Endodermal cell (in vitro differentiated cells): ENCODE measurements around the gene PCID2. TPM values are rescaled to one million over a fixed set of nuclear protein-coding genes. Genes with fewer than 3 reads are reported as not detected.
A peak's percentile ranks its signal among the peaks of the same experiment; 100 is the strongest.

Experiments used
- DNase-seq: peaks from one replicate; pipeline ENCODE4 v3.0.0-alpha.2; 2017
- H3K27ac ChIP-seq: 2 replicates; pipeline ENCODE4 v1.5.1; 2013; ENCODE audit warnings: mild to moderate bottlenecking, low read depth, low read length, moderate library complexity
- H3K27me3 ChIP-seq: 2 replicates; pipeline ENCODE4 v1.6.1; 2013; ENCODE audit warnings: mild to moderate bottlenecking, low read length, moderate library complexity; ENCODE audit not compliant: insufficient read depth, control insufficient read depth, poor library complexity, severe bottlenecking
- H3K36me3 ChIP-seq: 2 replicates; pipeline ENCODE4 v1.7.0; 2013; ENCODE audit warnings: mild to moderate bottlenecking, low read length, moderate library complexity; ENCODE audit not compliant: control insufficient read depth, insufficient read depth
- H3K4me1 ChIP-seq: one replicate; pipeline ENCODE4 v1.7.0; 2013; ENCODE audit warnings: low read length; ENCODE audit not compliant: control insufficient read depth, insufficient read depth
- H3K4me3 ChIP-seq: 2 replicates; pipeline ENCODE4 v1.5.1; 2013; ENCODE audit warnings: mild to moderate bottlenecking, low read length, moderate library complexity
- H3K9ac ChIP-seq: 2 replicates; pipeline ENCODE4 v1.6.1; 2013; ENCODE audit warnings: mild to moderate bottlenecking, low read length, moderate library complexity; ENCODE audit not compliant: poor library complexity, severe bottlenecking; ENCODE audit errors: extremely low read depth
- H3K9me3 ChIP-seq: 2 replicates; pipeline ENCODE4 v1.6.1; 2013; ENCODE audit warnings: mild to moderate bottlenecking, low read length, moderate library complexity; ENCODE audit not compliant: control insufficient read depth
- H3K27ac Mint-ChIP-seq: 2 replicates; pipeline ENCODE4 v1.8.0; 2020; ENCODE audit warnings: mixed read lengths
- H3K27me3 Mint-ChIP-seq: 2 replicates; pipeline ENCODE4 v1.8.0; 2021; ENCODE audit warnings: mild to moderate bottlenecking, mixed read lengths; ENCODE audit not compliant: insufficient read depth
- H3K36me3 Mint-ChIP-seq: 2 replicates; pipeline ENCODE4 v1.8.0; 2020; ENCODE audit warnings: low read depth, mixed read lengths
- H3K4me1 Mint-ChIP-seq: 2 replicates; pipeline ENCODE4 v1.8.0; 2020; ENCODE audit warnings: mixed read lengths
- H3K4me3 Mint-ChIP-seq: 2 replicates; pipeline ENCODE4 v1.8.0; 2020; ENCODE audit warnings: mild to moderate bottlenecking, moderate library complexity, mixed read lengths
- H3K9me3 Mint-ChIP-seq: 2 replicates; pipeline ENCODE4 v1.8.0; 2020; ENCODE audit warnings: mild to moderate bottlenecking, mixed read lengths
- WGBS, 2 experiments: methylation state at CpG; one replicate each; pipeline versions ENCODE4 v1.1.5 to v1.1.7; 2013; ENCODE audit warnings: missing lambda C conversion rate in 2 of 2, mixed read lengths in 1 of 2; ENCODE audit not compliant: insufficient coverage in 1 of 2, insufficient read length in 1 of 2; 5-methylcytosine and 5-hydroxymethylcytosine counted together
- total RNA-seq, 2 donors: library from RNA; stranded (reverse); fragmentation: NEBNext Ultra II Directional in 1 of 2; extraction: Animal tissue kit (Norgen Biotek cat#: 25700) in 1 of 2; gene quantifications; 2 replicates in 1 of 2; 3 replicates in 1 of 2; pipeline ENCODE4 v1.2.1, GENCODE V29; 2021
- TF ChIP-seq, protein P1 (sequence below): fragments of 200-600 bp; sonication (generic); conservative IDR thresholded peaks from 2 replicates; pipeline ENCODE4 v1.5.0; 2021; ENCODE audit warnings: antibody characterized with exemption, mild to moderate bottlenecking

Gene PCID2
- total RNA-seq, 2 donors from 2014 or later: 70.5 to 71.7 TPM

DNA sequence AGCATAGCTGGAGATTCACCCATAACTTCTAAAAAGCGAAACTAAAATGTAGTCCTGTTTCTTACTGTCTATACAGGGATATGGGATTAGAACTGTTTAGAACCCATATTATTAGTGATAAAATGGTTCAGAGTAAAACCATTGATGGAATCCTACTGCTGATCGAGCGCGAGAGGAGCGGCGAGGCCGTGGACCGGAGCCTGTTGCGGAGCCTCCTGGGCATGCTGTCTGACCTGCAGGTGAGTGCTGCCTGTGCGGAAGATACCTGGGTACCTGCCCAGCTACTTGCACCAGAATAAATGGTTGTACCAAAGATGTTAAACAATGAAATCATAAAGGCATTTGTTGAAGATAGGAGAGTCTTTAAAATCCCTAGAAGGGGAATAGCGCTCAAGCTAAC is 24.6 kb upstream of the PCID2 start:
- Histone ChIP-seq H3K36me3 (peaks cover 77% of the 10 kb centered on the region), H3K27ac (no peak overlapping the region), H3K4me1 (no peaks in the 10 kb centered on the region), H3K9me3 (no peaks in the 10 kb centered on the region), H3K4me3 (no peak overlapping the region), H3K27me3 (no peaks in the 10 kb centered on the region), H3K9ac (no peak overlapping the region)
- DNase-seq: no peak
- H3K36me3 Mint-ChIP-seq: peaks cover 79% of the 10 kb centered on the region
- WGBS, 2 experiments: 95 to 100% methylated on average over 10 to 11 of the region's 11 CpGs
- no peaks in the 10 kb centered on the region for H3K4me1 Mint-ChIP-seq
- no peak overlapping the region for H3K27ac Mint-ChIP-seq
- TF ChIP-seq, protein P1, sequence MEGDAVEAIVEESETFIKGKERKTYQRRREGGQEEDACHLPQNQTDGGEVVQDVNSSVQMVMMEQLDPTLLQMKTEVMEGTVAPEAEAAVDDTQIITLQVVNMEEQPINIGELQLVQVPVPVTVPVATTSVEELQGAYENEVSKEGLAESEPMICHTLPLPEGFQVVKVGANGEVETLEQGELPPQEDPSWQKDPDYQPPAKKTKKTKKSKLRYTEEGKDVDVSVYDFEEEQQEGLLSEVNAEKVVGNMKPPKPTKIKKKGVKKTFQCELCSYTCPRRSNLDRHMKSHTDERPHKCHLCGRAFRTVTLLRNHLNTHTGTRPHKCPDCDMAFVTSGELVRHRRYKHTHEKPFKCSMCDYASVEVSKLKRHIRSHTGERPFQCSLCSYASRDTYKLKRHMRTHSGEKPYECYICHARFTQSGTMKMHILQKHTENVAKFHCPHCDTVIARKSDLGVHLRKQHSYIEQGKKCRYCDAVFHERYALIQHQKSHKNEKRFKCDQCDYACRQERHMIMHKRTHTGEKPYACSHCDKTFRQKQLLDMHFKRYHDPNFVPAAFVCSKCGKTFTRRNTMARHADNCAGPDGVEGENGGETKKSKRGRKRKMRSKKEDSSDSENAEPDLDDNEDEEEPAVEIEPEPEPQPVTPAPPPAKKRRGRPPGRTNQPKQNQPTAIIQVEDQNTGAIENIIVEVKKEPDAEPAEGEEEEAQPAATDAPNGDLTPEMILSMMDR: no peak
- no peaks in the 10 kb centered on the region for H3K27me3 Mint-ChIP-seq
- H3K9me3 Mint-ChIP-seq: no peaks in the 10 kb centered on the region
- H3K4me3 Mint-ChIP-seq: no peak overlapping the region

- H3K36me3 ChIP-seq: peaks cover 75% of the 10 kb centered on the region
- Mint-ChIP-seq H3K4me1 (no peaks in the 10 kb centered on the region), H3K4me3 (no peak overlapping the region), H3K27me3 (no peaks in the 10 kb centered on the region), H3K9me3 (no peaks in the 10 kb centered on the region), H3K36me3 (peaks cover 79% of the 10 kb centered on the region), H3K27ac (peak overlapping the region; percentile 46)
- no peaks in the 10 kb centered on the region for H3K27me3 ChIP-seq
- H3K4me3 ChIP-seq: no peak overlapping the region
- no peak for DNase-seq
- 90 to 95% methylated on average over 9 to 17 of the region's 18 CpGs for WGBS, 2 experiments
- TF ChIP-seq, protein P1: no peak
- no peak overlapping the region for H3K9ac ChIP-seq
- no peak overlapping the region for H3K27ac ChIP-seq
- H3K4me1 ChIP-seq: no peaks in the 10 kb centered on the region
- no peaks in the 10 kb centered on the region for H3K9me3 ChIP-seq
Measured at GRCh38 chr13:113232208-113233003, 23.9 kb upstream of the PCID2 start.

- no peak overlapping the region for H3K27ac Mint-ChIP-seq
- no peak overlapping the region for H3K4me3 ChIP-seq
- no peaks in the 10 kb centered on the region for H3K27me3 ChIP-seq
- no peaks in the 10 kb centered on the region for H3K4me1 ChIP-seq
- no peaks in the 10 kb centered on the region for H3K9me3 Mint-ChIP-seq
- H3K4me3 Mint-ChIP-seq: no peak overlapping the region
- no peaks in the 10 kb centered on the region for H3K9me3 ChIP-seq
- H3K27me3 Mint-ChIP-seq: no peaks in the 10 kb centered on the region
- H3K27ac ChIP-seq: no peak overlapping the region
- DNase-seq: no peak
- TF ChIP-seq, protein P1: no peak
- 83 to 86% methylated on average over 10 to 13 of the region's 14 CpGs for WGBS, 2 experiments
- no peak overlapping the region for H3K9ac ChIP-seq
- peaks cover 75% of the 10 kb centered on the region for H3K36me3 ChIP-seq
- H3K36me3 Mint-ChIP-seq: peaks cover 79% of the 10 kb centered on the region
- no peaks in the 10 kb centered on the region for H3K4me1 Mint-ChIP-seq
Measured at GRCh38 chr13:113231306-113232207, 23.1 kb upstream of the PCID2 start.
